Activated gamma-delta T cell treated with anti-CD3 and anti-CD28 coated beads, Interleukin-2, amount 50 U/mL, for 16 hours (primary cell): Measurements from ENCODE around the gene SPAG16.

ENCODE experiments used
- DNase-seq: peaks from one replicate; pipeline ENCODE4 v3.0.0-alpha.2; 2020; ENCODE audit warnings: low read depth

SPAG16 gene

DNA sequence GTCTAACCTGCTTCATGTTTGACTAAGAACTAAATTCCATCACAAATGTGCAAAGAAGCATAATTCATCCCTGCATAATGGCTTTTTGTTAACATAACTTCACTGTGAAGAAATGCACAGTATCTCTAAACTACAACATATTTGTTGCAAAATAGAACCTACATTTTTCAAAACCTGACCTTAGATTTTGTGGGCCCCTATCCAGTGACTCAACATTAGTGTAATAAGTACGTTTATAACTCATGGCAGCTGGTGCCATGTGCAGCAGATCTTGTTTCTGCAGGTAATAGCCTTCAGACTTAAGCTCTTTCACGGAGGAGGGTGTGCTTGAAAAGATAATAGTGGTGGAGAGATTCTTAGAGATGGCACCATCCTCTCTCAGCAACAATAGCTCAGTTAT lies 1098.0 kb downstream of the SPAG16 start:
- no peak for DNase-seq

DNA sequence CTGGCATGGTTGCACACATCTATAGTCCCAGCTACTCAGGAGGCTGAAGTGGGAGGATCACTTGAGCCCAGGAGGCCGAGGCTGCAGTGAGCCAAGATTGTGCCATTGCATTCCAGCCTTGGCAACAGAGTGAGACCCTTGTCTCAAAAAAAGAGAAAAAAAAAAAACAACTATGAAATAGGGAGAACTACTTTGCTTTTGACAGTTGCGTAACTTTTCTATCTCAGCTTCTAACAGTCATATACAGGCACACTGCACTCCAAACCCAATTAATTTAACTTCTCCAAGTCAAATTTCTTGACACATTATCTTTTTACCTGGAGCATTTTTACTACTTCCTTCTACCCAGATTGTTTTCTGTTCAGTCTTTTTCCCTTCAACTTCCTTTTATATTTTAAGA lies 1102.5 kb downstream of the SPAG16 start:
- DNase-seq, result no peak

DNA sequence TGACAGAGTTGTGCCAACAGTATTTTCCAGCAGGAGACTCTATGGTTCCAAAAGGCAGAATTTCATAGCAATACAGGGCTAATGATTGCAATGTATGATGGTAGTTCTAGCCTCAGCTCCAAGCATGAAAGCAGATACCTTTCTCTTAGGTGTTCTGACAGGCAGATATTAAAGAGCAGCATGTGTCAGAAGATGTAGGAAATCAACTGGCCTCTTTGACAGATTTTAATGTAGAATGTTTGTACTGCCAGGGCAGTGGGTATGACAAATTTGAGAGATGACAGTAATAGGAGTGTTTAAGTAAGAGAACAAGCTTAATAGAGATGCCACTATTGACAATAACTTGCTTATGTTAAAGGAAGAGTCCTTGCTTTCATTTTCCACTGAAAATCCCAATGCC lies 1105.1 kb downstream of the SPAG16 start:
- no peak for DNase-seq

DNA sequence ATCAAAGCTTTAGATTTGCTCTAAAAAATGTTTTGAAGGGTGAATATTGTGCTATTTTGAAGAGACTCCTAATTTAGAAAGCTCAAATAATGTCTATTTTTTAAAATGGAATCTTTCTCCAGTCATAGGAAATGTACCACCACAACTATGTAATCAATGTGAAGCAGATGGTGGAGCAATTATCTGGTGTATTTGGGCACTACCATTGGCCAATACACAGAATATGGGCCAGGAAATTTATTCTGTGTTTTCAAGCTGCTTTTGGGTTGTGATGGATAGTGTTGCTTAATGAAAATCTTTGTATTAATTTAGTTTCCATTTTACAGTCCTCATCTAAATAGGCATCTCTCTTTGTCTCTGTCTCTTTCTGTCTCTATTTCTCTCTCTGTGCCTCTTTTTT lies 1109.5 kb downstream of the SPAG16 start:
- DNase-seq, result no peak

DNA sequence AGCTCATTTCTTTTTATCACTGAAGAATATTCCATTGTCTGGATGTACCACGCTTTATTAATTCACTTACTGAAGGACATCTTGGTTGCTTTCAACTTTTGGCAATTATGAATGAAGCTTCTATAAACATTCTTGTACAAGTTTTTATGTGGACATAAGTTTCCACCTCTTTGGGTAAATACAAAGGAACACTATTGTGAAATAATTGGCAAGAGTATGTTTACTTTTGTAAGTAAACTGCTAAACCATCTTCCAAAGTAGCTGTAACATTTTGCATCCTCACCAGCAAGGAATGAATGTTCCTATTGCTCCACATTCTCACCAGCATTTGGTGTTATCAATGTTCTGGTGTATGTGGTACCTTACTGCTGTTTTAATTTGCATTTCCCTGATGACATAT lies 1110.8 kb downstream of the SPAG16 start:
- DNase-seq, result no peak

DNA sequence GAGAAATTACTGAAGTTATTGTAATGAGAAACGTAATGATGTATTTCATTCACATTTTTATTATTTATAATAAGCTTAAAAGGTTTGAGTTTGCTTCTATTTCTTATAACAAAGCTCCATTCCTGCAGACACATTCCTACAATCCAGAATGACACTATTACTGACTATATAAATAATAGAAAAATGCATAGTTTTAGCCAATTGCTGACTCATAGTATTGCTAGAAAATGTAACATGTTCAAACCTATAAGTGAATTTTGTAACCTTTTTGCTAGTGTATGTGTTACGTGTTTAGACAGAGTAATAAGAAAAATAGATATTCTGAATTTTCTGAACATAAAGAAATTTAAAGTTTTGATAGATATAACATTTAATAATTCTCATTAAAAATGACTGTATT lies 1117.3 kb downstream of the SPAG16 start:
- no peak for DNase-seq

DNA sequence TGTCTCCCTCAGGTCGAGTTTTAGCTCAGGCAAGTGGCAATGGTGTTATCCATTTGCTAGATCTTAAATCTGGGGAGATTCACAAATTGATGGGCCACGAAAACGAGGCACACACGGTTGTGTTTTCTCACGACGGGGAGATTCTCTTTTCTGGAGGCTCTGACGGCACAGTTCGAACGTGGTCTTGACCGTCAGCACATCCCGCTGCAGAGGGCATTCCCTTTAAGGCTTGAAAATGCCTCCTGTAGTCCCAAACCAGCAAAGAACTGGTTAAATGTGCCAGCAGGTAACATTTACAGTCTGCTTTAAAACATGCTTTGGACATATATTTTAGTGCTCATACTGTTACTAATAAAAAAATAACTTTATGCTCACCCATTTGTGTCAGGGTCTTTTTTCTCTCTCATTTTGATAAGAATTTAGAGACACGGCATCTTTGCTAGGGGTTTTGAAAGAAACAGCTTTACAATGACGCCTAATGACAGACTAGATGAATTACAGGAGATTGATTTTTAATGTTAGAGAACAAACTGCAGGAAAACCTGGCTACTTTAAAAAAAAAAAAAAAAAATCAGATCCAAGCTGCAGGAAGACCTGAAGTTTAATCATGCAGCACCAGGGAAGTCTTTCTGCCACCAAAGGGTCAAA lies 1126.0 kb downstream of the SPAG16 start:
- DNase-seq, result no peak

DNA sequence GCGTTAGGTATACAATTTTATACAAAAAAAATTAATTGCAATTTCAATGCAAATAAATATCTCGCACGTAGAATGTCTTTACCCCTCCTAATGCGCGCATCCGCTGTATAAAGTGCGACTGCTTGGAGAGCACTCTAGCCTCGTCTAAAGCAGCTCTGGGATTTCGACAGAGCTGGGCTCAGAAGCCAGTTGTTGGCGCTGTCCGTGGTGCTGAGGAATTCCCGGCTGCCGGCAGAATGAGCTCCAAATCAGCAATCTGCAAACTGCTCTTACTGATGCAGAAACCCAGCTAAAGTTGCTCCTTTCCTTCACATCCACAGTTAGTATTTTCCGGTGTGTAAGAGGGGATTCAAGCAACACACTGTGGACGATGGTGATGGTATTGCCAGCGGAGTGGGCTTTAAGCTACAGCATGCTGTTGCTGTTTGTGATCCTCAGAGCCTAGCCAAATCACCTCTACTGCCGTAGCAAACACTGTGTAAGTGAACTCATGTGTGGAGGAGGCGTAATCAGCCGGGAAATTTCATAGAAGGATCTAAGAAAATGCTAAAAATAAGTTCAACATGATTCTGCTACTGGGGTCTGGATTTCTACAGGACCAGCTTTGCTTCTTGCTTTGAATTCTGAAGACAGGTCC lies 1126.8 kb downstream of the SPAG16 start, which contains the start of gene VWC2L:
Gene VWC2L, plus strand, starts transcription at position 137 of the 637 bp plus-strand sequence. CDS start 3,140 bp downstream, outside the sequence.
- DNase-seq, result no peak

DNA sequence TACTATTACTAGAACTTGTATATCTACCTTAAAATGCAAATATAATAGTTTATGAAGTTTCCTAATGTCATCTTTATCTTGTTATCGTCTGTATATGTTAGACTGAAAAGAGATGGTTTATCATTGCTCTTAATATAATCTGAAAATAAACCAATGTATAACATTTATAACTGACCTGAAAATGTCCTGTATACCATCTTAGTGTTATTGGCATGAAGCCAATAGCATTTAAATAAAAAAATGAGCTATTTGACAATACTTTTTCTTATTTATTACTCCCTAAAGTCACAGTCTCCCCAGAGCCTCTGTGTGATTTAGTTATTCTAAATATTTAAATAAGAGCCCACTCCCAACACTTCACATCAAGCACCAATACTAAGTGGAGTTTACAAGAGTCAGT lies 1128.4 kb downstream of the SPAG16 start:
- no peak for DNase-seq

DNA sequence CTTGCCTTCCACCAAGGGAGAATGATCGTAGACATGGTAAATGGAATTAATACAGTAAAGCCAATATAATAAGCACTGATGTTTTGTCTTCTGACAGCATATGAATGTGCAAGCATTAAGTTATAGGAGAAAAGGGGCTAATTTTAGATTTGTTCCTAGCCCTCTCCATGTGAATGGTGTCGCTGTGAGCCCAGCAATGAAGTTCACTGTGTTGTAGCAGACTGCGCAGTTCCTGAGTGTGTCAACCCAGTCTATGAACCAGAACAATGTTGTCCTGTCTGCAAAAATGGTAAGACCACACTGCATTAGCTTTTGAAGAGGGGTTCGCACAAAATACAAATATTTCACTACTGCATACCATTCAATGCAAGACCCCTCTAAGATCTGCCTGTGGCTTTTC lies 1152.2 kb downstream of the SPAG16 start:
- no peak for DNase-seq

DNA sequence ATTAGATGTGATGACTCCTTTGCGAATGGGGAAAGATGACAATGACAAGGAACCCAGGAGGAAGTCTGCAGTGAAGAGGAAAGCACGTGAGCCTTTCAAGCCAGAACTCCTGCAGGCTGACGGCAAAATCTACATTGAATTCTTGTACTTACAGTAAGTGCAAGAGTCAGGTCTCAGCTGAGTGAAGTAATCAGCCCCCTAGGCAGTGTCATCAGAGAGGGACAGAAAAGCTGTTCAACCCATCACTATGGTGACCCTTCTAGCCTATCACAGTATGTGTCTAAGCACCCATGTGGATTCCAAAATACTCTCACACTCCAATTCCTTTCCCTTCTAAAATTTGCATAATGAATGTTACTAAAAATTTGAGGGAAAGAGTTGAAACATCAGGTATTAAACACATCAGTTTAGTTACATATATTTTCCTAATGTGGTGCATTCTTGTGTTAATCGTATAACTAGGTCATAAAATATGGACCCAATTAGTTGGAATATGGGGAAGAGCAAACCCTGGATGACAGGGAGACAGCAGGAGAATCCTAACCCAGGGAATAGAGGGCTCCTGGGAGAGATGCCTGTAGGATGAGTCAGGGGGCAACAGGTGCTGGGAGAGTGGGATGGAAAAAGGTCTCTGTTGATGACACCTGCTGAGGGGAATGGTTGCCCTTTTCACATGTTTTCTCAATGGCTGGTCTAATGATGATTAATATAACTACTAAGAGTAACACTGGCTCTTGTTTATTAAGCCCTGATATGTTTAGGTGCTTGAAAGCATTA lies 1166.0 kb downstream of the SPAG16 start:
- DNase-seq, result no peak

DNA sequence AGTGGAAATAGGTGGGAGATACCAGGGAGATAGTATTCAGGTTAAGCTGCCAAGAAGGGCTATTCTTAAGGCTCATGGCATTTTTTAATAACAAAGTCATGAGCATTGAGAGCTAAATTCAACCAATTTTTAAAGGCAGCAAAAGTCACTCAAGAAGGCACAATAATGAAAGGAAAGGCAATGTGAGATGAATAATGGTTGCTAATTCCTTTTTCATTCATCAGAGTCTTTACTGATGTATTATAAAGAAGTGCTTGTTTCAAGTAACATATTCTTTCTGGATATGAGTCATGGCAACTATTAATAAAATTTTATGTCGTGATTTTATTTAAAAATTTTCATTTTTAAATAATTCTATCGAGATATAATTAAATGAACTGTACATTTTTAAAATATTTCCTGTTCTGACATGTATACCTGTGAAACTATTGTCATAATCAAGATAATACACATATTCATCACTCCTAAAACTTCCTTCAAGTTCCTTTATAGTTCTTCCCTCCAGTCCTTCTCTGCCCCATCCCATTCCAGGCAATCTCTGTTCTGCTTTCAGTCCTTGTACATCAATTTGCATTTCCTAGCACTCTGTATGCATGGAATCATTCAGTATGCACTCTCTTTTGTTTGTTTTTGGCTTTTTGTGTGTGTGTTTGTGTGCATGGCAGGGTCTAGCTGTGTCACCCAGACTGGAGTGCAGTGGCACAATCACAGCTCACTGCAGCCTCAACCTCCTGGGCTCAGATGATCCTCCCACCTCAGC lies 1167.4 kb downstream of the SPAG16 start:
- DNase-seq, result no peak
